NCI-H146 (cell line): ENCODE measurements around the gene ZNF322.
A peak's percentile ranks its signal among the peaks of the same experiment; 100 is the strongest.

Source experiments
- DNase-seq: peaks from one replicate; lab custom pipeline; 2025; lab: John Stamatoyannopoulos, UW

ZNF322 gene

DNA sequence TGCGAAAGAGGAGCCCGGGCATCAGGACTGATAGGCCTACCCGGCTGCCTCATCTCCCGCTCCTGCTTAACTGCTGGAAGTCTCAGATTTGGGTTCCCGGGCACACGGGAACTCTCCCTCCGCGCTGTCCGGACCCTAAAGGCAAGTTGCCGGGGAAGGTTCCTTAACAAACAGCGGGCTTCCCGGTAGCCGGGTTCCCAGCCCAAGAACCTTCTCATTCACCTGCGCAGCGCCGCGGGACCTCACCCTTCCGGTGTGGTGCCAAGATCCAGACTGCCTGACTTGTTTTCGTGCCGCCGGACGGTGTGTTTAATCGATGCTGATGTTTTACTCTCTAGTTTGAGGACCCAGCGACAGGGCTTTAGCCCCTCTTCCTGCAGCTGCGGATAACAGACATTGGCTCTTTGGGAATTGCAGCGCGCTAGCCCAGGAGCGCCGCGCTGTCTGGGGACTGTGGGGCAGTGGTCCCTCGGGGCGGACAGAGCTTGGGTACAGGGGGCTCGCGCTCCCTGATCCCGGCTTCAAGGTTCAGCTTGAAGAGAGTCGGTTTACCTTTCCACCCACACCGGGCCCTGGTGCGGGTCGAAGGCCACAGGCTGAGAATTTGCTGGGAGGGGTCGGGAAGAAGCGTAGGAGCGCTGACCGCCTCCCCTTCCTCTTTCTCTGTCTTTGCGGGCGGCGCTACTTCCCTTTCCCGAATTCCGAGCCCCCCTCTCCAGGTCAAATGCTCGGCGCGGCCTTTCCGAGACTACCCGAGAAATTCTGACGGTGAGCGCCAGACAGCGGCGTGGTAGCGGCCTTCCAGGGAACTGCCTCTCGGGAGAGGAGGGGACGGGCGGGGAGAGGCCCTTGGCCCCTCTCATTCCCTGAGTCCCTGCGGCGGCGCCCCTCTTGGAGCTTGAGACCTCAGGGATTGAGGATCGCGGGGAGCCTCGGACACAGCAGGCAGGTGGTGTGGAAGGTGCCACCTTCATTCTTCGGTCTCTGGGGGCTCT is 45.6 kb downstream of the ZNF322 start:
- DNase-seq: no peak

DNA sequence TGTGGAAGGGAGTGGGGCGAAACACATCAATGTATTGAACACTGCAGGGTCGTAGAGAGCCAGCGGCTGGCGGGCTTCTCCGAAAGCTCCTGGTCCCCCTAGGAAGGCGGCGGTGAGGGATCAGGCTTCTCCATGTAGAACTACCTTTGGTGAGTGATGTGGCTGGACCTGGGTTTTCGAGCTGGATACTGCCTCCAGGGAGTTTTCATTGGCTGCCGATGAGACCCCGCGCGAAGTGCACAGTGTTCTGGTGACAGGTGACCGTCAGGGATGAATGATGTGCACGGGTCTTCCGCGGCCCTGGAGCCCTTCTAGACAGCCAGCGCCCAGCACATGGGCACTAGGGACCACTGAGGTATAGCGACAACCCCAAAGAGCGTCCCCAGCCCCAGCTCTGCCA is 46.3 kb downstream of the ZNF322 start:
- DNase-seq: no peak

DNA sequence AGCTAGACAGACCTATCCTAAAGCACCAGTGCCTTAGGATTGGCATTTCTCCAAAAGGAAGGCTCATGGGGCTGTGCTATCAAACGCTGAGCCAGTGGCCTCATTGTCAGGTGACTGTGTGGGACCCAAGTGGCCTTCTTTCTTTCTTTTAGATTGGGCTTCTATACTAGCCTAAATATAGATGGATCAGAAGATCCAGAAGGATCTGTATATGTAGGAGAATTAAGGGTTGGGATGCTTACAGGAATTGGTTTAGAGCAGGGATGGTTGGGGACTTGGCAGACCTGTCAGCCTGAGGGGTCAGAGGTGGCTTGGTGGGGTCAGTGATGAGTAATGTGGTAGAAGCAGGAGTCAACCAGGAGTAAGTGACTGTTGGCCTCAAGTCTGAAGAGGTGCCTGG is 47.9 kb downstream of the ZNF322 start:
- no peak for DNase-seq

DNA sequence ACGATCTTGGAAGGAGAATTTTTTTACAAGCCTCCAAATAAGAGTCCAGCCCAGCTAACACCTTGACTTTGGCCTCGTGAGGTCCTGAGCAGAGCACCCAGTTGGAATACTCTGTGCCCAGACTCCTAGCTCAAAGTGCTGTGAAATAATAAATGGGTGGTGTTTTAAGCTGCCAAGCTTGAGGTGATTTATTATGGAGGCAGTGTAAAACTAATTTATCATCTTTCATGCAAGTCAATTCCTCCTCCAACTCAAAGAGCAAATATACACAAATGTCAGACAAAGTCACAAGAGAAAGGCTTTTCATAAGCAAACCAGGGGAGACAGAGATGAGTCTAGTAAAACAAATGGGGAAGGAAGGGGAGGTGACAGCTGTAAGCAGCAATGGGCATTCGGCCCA is 50.1 kb downstream of the ZNF322 start:
- no peak for DNase-seq

DNA sequence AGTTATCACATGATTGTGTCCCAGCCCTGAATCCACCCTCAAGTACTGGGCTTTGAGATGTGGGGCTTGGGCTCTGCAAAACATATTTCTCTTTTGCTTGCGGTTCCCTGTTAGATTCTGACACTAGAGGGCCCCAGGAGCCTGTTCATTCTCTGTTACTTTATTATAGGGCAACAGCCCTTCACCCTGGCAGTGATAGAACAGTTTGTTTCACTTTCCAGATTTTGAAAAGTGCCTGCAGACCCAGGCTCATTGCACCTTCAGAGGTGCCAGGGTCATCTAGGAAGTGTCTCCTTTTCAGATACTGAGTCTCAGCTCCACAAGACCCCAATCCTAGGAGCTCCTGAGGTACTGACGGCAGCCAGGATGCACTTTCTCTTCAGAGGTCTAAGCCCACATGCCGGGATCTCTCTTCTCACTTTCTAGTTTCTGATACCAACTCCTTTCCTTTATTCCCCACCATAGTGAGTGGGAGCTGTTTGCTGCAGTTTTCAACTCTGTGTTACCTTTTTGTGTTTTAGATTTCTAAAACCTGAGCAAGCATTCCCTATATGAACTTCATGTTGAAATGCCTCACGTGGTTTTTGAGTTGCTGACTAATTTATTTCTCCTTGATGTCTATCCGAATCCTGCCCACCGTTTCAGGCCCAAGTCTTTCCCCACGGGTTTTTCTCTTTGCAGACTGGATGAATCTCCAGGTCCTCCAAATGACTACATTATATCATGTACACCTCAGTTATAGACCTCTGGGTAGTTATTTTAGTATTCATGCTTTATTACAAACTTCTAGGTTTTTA is 51.9 kb downstream of the ZNF322 start:
- DNase-seq: peak; percentile 77

DNA sequence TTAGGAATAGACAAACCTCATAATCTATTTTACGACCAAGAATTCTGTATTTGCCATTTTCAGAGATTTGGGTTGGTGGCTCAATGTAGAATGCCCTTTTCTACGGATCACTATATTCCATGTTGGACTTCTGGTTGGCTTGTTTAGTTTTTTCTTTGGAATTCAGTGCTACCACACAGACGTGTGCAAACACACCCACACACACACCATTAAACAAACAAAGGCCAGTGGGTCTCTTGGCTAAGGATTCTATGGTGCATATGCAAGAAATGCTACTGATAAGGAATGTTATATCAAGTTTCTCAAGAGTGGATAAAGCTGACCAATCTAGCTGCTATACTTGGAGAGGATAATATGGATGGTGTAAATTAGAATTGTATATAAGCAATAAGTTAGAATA is 54.7 kb downstream of the ZNF322 start:
- DNase-seq: no peak

DNA sequence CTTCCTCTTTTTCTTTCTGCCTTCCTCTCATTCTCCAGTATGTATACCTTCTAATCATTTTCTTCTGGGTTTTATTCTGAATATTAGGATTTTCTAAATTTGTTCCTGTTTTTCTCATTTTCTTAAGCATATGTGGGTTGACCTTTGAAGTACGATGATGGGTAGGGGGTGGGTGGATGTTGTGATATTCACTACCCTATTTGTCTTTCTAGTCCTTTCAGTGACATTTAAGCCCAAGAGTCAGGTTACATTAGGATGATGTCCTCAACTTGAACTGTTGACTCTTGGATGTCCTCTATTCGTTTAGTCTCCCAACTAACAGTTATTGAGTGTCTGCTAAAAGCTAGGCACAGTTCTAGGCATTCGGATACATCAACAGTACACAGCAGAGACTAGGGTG is 55.5 kb downstream of the ZNF322 start:
- no peak for DNase-seq

DNA sequence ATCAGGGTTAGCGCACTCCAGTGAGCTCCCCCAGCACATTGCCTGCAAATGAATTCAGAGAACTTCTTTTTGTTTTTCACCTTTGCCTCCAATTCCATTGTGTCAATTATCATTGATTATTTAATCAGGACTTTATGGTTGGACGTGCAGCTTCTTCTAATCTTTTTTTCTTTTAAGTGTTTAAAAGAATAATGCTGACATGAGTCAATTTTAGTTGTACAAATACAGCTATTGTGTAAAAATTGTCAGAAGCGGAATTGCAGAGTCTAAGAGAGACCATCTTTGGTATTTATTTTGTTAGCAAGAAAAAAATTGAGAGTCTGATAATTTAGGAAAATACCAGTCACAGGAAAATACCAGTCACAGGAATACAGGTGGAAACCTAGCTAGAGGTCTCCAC is 57.3 kb downstream of the ZNF322 start:
- no peak for DNase-seq

DNA sequence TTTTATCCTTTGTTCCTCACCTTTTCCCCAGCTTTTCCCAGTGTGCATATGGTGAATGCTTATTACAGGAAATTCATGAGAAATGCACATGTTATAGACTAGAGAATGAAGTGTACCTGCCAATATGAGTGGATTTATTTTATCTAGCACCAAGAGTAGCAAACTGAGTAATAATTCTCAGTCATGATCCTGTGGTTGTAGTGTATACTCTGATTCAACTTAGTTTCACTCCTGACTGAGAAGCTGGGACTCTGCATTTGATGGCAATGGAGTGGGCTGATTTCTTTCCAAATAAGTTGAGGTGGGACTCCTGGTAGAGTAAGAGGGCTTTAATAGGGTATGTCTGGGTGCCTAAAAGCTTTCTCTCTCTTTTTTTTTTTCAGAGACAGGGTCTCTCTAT is 58.8 kb downstream of the ZNF322 start:
- no peak for DNase-seq

DNA sequence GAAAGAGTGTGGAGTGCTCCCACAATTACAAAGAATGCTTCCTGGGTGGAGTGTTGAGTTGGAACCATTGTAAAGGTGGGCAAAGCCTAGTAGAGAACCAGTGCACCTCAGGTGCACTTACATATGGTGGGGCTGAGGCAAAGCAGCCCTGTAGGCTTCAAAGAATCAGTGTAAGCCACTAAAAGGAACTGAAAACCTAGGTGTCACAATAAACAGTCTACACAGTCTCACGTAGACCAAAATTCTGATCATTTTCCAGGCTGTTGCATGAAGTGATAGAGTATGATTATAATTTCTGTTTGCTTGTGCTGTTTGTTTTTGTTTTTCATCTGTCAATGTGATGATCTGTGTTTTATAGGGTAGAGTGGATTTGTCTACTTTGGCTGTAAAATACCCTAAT is 60.0 kb downstream of the ZNF322 start:
- no peak for DNase-seq

DNA sequence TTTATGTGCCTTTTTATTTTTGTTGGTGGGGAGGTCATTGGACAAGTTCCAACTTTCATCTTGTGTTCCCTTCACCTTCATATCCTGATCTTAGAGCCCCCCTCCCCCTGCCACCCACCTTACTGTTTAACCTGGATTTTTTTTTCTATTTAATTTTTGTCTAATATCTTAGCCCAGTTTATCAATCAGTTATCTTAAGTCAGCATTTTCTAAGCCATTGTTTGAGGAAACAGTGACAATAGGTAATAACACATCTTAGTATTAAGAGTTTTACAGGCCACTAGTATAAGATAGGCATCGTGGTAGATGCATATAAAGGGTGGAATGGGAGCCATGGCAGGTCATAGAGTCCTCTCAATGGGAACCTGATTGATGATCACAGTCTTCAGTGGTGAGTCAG is 60.4 kb downstream of the ZNF322 start:
- DNase-seq: no peak

DNA sequence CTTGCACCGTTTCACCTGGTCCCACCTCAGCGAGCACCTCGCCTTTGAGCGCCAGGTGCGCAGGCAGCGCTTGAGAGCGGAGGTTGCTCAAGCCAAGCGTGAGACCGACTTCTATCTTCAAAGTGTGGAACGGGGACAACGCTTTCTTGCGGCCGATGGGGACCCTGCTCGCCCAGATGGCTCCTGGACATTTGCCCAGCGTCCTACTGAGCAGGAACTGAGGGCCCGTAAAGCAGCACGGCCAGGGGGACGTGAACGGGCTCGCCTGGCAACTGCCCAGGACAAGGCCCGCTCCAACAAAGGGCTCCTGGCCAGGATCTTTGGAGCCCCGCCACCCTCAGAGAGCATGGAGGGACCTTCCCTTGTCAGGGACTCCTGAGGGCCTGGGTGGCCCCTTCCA is 61.3 kb downstream of the ZNF322 start:
- DNase-seq: no peak

DNA sequence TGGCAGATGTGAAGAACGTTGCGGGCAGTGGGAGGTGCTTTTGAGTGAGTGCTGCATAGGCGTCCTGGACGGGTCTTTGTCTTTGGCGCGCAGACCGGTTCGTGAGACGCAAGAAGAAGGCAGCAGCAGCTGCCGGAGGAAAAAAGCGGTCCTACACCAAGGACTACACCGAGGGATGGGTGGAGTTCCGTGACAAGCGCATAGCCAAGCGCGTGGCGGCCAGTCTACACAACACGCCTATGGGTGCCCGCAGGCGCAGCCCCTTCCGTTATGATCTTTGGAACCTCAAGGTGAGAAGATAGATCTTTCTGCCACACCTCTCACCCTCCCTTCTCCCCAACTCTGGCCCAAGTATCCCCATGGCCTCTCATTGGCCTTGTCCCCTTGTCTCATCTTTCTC is 61.7 kb downstream of the ZNF322 start:
- no peak for DNase-seq

DNA sequence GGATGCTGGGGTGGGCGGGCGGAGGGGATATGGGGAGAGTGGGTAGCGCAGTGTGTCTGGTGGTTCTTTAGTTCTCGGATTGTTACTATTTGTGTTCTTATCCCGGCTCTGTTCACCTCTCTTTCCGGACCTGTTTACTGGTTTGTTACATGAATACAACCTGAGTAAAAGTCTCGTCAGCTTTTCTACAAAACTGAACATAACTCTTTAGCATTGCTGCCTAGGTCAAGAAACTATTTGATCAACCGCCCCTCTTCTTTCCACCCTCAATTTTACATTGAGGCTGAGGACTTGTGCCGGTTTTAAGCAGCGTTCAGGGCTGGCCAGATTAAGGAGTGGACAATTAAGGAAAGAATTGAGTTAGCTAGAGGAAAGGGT is 62.2 kb downstream of the ZNF322 start:
- DNase-seq: no peak

DNA sequence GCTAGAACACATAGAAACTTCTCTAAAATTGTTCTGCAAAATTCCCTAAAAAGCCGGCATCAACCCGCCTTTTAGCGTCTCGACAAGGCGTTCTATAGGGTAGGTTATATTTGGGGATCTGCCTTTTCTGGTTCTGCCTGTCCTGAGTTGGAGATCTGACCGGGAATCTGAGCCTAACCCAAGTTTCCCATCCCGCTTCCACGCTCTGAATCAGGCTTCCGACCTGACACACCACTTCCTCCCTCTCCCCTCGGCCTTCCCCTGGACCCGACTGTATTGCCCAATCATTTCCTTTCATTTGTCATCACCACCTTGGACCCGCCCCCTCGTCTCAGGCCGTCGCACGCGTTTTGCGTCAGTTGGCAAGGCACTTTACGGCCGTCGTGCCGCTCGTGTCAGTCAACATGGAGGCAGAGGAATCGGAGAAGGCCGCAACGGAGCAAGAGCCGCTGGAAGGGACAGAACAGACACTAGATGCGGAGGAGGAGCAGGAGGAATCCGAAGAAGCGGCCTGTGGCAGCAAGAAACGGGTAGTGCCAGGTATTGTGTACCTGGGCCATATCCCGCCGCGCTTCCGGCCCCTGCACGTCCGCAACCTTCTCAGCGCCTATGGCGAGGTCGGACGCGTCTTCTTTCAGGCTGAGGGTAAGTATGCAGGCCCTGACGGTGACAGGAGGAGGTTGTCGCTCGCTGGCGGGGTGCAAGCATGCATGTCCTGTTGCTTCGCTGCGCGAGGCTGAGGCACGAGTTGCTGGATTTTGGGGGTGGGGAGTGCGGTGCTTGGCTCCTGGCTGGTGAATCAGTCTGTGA is 62.8 kb downstream of the ZNF322 start, which contains the start of gene ABT1:
Gene ABT1, plus strand, starts transcription at position 375 of the 810 bp plus-strand sequence. Its CDS starts 30 bp downstream, at position 405.
- peak; percentile 98 for DNase-seq

DNA sequence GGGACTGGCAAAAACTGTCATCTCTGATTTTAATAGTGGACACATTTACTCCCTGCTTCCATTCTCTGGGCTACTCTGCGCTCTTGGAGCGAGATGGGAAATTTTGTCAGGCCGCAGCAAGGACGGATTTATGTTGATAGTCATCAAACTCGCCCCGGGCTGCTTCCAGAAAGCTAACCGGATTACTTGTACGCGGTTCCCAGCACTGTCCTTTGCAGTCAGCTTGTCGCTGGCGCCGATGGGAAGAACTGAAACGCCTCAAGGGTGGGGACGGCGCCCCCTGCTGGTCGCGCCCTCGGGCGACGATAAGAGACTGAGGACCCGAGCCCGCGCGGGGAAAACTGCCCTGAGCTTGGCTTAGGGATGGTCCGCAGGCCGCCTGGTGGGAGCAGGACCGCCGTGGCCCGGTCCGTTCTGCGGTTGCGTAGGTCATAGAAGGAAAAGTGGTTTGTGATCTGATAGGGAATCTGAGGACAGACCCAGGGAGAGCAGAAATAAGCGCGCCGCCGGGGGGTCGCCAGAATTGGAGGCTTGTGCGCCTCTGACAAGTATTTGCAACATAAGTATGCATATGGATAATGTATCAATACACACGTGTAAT is 63.8 kb downstream of the ZNF322 start:
- DNase-seq: peak; percentile 92

DNA sequence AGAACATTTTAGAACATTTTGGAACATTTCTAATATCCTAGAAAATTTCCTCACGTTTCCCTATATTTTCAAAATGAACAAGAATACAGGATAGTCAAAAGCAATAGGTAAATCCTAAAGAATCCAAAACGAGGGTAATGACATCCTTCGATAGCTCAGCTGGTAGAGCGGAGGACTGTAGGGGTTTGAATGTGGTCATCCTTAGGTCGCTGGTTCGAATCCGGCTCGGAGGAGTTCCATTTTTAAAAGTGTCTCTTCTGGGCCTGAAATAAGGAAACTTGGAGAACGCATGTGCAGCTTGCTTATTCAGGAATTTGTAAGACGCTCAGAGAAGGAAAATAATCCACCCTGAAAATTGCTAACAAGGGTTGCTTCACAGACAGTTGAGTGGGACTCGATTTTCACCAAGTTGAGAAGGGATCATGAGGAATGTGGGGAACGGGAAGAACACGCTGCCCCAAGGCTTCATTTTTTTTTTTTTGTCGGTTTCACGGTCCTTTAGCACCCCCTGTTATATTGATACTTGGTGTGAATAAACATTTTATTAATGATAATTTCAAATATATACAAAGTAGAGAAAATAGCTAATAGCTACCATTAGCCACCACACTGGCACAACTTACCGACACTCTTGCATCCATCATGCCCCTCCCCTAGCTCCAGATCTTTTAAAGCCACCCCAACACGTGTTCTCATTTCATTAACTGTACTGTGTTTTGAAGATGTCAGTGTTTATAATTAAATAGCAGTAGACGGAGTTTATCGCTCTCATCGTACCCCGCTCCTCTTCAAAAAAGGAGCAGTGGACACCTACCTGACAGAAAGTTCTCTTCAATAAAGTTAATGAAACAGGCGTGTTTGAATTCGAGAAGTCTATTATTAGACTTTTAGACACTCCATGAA is 64.6 kb downstream of the ZNF322 start:
- DNase-seq: peak; percentile 84

DNA sequence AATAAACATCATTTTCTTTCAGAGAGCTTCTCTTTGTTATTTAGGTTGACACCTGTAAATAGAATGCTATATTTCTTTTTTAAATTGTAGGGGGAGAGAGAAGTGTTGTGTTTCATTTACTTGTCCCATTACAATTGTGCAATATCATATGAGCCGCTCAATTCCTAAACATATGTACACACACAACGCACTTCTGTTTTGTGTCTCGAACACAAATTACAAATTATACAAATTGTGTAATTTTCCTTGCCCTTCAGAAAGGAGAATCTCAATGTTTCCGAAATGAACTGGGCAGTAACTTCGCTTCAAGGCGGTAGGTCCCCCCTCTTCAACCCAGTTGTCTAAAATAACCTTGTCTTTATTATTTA is 65.4 kb downstream of the ZNF322 start:
- no peak for DNase-seq

DNA sequence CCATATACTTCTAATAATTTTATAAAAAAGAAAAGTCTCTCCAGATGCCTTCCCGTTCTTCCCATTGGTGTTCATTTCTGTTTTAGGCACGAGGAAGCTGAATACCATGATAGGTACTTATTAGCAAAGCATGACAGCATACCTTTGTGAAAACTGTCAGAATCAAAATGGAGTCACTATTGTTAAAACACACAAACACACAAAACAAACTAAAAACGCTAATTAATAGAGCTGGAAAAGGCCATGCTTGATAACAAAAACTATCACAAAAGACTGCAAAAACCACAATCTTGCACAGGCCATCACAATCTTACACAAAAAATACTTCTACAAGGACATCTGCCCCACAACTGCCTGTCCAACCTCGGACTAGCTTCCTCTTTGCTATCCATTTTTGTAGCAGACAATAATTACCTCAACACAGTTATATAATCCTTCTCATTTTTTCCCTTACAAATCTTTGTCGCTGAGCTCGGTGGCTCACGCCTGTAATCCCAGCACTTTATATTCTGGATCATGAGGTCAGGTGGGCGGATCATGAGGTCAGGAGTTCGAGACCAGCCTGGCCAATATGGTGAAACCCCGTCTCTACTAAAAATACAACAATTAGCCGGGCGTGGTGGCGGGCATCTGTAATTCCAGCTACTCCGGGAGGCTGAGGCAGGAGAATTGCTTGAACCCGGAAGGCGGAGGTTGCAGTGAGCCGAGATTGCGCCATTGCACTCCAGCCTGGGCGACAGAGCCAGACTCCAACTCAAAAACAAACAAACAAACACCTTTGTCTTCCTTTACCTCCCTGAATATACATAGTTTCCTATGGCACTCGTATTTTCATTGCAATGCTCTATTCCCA is 66.0 kb downstream of the ZNF322 start:
- peak; percentile 18 for DNase-seq

DNA sequence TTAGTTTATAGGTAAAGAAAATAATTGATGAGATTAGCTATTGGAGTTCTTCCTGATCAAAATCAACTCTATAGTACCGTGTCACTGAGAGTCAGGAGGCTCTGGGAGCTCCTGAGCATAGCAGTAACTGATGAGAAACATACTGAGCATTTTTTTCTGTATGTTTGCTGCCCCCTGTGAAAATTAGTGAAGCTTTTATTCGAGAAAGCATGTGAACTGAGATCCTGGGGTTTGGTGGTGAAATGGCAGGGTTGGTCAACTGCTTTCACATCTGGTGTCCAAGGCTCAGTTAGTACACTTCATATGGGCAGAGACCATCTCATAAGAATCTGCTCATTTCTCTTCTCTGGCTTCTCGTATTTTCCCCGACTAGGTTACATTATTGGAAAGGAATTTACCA is 66.9 kb downstream of the ZNF322 start:
- peak; percentile 53 for DNase-seq
